Activated naive CD4-positive, alpha-beta T cell treated with anti-CD3 and anti-CD28 coated beads, Interleukin-2, amount 50 U/mL, for 16 hours (primary cell): ENCODE measurements around the gene TTC1.
"Not testable (repeated sequence)": the region's sequence is repeated elsewhere in the genome, so short reads cannot be mapped to it uniquely, and the experiment has no call there.

Experiments
- DNase-seq: peaks from one replicate; pipeline ENCODE4 v3.0.0-alpha.2; 2020

The TTC1 gene

GRCh38 chr5:160008877-160009590 is at the start of gene TTC1:
TTC1 (plus strand) TSS chr5:160009139; CDS start chr5:160010529, 1,390 bp downstream.
- peak; percentile 88 for DNase-seq

GRCh38 chr5:159961176-159962160 is 47.5 kb upstream of the TTC1 start:
- DNase-seq: no peak

GRCh38 chr5:159962214-159962613 is 46.7 kb upstream of the TTC1 start:
- no peak for DNase-seq

- no peak for DNase-seq
Measured at GRCh38 chr5:159963935-159964334, 45.0 kb upstream of the TTC1 start.

GRCh38 chr5:159965031-159965837 is 43.7 kb upstream of the TTC1 start:
- peak; percentile 30 for DNase-seq

DNA sequence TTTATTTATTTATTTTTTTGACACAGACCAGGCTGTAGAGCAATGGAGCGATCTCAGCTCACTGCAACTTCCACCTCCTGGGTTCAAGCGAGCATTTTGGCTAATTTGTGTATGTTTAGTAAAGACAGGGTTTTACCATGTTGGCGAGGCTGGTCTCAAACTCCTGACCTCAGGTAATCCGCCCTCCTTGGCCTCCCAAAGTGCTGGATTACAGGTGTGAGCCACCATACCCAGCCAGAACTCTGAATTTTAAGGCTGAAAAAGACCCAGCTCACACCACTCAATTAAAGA is 43.2 kb upstream of the TTC1 start:
- not testable (repeated sequence) for DNase-seq

GRCh38 chr5:159969966-159970365 is 39.0 kb upstream of the TTC1 start:
- no peak for DNase-seq

DNA sequence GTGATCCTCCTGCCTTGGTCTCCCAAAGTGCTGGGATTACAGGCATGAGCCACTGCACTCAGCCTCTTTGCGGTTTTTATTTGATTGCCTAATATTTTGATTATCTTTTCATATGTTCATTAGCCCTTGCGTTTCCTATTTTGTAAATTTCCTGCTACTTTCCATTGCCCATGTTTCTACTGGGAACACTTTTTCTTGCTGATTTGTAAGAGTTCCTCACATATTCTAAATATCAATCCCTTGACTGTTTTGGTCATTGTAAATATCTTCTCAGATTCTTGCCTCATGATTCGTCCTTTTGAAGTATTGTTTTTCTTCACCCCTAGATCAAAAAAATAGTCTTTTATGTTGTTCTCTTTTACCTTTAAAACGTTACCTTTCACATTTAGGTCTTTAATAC is 37.9 kb upstream of the TTC1 start:
- no peak for DNase-seq

- DNase-seq: no peak
Measured at GRCh38 chr5:159971514-159971913, 37.4 kb upstream of the TTC1 start.

- DNase-seq: no peak
Measured at GRCh38 chr5:159971931-159972461, 36.9 kb upstream of the TTC1 start.

DNA sequence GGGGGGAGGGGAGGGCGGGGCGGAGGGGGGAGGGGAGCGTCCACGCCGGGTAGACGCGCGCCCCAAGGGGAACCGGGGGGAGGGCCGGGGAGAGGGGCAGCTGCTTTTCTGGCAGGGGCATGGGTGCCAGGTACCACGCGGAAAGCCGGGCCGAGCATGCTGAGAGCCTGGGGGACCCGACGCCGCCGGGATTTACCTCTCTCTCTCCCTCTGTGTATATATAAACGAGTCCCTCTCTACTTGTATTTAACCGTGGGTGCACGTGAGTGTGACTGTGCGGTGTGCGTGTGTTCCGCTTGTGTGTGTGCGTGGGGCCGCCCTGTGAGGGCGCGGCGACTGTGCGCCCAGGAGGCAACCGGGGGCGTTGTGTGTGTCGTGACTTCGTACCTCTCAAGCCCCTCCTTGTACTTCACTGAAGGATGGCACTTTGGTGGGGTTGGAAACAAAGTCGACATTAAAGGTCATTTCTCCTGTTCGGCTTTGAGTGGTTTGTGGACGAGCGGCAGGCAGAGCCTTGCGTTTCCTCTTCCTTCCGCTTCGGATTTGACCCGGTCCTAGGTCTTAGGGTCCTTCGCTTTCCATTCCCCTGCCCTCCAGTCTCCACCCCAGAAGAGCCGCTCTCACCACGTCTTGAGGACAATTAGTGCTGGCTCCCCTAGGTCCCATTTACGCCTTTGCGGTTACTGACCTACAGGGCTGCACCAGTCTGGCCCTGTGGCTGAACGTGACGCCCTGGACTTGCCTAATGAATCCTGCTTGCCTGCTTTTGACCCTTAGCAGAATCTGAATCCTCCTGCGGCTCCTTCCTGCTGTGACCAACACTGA is 36.2 kb upstream of the TTC1 start:
- DNase-seq: no peak

GRCh38 chr5:159975462-159976019 is 33.4 kb upstream of the TTC1 start:
- DNase-seq: no peak

DNA sequence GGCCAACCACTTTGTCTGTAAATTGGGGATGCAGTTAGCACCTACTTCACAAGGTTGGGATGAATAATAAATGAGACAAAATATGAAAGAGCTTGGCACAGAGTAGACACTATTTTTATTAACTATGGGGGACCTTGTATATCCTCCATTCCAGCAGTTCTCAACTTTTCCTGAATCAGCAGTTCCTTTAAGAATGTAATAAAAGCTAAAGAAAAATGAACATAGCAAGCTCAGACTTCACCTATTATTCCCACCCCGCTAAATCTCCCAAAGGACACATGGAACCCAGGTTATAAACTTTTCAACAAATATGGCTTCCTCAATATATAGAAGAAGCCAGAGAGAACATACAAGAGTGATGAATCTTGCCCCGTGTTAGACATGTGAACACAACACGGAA is 32.0 kb upstream of the TTC1 start:
- no peak for DNase-seq

GRCh38 chr5:159978358-159978757 is 30.6 kb upstream of the TTC1 start:
- no peak for DNase-seq

- no peak for DNase-seq
Measured at GRCh38 chr5:159982421-159983173, 26.3 kb upstream of the TTC1 start.

DNA sequence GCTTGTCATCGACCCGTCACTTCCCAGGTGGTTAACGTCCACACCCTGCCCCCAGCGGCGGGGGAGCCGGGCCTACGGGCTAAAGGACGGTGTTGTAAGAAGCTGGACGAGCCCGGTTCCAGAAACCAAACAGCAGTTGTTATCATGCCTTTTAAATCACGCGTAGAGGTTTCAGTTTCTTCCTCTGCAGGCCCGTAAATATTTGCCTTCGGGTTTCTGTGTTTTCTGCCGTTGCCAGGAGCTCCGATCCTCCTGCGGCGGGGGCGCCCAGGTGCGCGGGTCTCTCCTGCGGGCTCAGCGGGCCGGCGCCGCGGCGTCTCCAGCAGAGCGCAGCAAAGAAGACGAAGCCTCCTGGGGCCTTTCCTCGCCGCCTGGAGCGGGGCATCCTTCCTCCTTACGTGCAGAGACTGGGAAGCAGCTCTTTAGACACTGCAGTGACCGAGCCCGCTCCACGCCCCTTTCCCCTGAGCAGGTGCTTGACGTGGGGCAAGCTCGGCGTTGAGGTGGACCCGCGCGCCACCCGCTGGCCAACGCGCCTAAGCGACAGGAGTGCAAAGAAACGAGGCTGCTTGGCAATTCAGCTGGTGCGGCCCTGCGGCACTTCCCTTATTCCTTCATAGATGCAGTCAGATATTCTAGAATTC is 21.8 kb upstream of the TTC1 start:
- DNase-seq: peak; percentile 78

DNA sequence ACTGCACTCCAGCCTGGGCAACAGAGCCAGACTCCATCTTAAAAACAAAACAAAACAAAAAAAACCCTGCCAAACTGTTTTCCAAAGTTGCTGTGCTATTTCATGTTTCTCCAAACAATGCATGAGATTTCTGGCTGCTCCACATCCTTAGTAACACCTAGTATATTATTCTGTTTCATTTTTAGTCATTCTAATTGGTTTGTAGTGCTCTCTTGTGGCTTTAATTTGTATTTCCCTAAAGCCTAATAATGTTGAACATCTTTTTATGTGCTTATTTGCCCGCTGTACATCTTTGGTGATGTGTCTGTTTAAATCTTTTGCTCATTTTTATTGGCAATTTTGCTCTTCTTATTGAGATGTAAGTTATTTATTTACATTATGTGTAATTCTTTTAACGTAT is 18.4 kb upstream of the TTC1 start:
- DNase-seq: no peak

DNA sequence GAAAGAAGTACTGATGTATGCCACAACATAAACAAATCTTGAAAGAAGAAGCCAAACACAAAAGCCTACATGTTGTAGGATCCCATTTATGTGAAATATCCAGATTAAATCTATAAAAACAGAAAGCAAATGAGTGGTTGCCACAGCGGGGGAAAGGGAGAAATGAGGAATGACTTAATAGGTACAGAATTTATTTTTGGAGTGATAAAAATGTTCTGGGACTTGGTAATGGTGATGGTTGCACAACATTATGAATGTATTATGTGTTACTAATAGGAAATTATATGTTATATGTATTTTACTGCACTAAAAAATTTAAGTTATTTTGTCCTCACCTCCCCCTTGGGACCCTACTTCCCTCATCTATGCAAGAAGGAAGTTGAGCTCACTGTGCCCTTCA is 16.4 kb upstream of the TTC1 start:
- DNase-seq: no peak

- DNase-seq: no peak
Measured at GRCh38 chr5:159993194-159993593, 15.7 kb upstream of the TTC1 start.

DNA sequence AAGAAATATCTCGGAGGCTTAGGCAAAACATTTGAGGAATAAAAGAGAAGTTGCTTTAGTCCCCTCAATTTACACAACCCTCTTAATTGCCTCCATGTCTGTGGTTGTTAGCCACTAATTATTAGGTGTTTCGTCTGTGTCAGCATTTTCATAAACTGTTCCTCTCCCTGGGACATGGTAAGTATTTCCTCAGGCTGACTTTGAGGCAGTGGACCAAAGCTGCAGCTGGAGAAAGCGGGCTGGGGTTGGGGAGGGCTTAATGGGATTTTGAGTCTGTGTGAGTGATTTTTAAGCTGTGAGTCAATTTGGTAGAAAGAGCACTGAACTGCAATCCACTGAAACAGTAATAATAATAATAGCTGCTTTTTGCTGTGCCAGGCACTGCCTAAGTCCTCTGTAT is 13.0 kb upstream of the TTC1 start:
- no peak for DNase-seq

DNA sequence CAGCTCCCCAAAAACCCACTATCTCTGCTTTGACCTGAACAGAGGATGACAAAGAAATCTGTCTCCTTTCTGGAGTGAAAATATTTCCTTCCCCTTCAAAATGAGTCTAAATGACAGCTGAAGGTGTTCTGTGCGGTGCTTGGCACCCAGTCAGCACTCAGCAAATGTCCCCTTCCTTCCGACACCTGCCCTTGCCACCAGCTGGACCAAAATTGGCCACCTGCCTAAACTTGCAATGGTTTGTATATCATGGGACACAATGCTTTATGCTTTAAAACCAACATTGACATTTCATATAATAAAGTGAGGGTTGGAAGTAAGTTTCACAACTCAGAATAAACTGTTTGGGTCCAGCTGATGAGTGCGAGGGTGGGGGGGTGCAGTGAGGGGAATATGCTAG is 7.5 kb upstream of the TTC1 start:
- no peak for DNase-seq
